ENCODE data around the gene HS3ST4. TPM values are rescaled to one million over a fixed set of nuclear protein-coding genes. Genes with fewer than 3 reads are reported as not detected.

The HS3ST4 gene
- total and polyA plus RNA-seq, 2 of the 4 experiments (the other 2 are of a cell fraction): not detected

DNA sequence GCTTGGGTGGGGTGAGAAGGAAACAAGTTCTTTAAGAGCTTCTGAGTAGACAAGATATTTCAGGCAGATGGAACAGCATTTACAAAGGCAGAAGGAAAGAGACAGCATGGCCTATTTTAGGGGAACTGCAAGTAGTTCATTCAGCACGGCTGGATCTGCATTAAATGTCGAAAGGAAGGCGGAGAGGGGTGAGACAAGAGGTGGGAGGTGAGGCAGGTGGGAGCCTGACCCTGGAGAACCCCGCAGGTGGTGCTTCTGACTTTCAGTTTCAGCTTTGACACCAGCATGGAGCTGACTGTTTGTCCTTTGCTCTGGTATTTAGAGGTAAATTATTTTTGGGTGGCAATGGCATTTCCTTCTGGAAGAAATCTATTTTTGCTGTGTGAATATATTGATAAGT lies 194.8 kb downstream of the HS3ST4 start:
- intact Hi-C loops (cut with micrococcal nuclease): no loop called here
- WGBS, 2 experiments (ENCODE audit: extremely low coverage in 2 of 2, insufficient read length in 1 of 2): 0% methylated on average over 1 of the region's 4 CpGs; no CpG with 5 or more reads in 1 of the 2 experiments
- no peak overlapping the region for H3K4me2 ChIP-seq (ENCODE audit: low read depth, low read length)

More for the DNA sequence above, 194.8 kb downstream of the HS3ST4 start:
- Histone ChIP-seq H2AFZ (replicated peaks; ENCODE audit: low read length, poor library complexity) (no peak overlapping the region), H3K9me3 (ENCODE audit: control insufficient read depth, insufficient read depth, low read length) (peaks cover 11% of the 10 kb centered on the region), H2AK9ac (replicated peaks; ENCODE audit: low read depth, low read length, poor library complexity) (no peak overlapping the region), H3K36me3 (ENCODE audit: control insufficient read depth, insufficient read depth, low read length) (no peaks in the 10 kb centered on the region), H3K79me1 (ENCODE audit: low read depth in 1 of 2, low read length in 2 of 2) (no peaks in the 10 kb centered on the region), H4K91ac (ENCODE audit: insufficient read depth, low read depth, low read length) (no peak overlapping the region), H2BK120ac (ENCODE audit: low read depth, low read length) (no peak overlapping the region), H3K27me3 (ENCODE audit: control insufficient read depth, insufficient read depth, low read length) (no peaks in the 10 kb centered on the region), H3K4me1 (ENCODE audit: control insufficient read depth, insufficient read depth, low read length) (no peaks in the 10 kb centered on the region), H4K8ac (ENCODE audit: low read depth in 2 of 2, low read length in 2 of 2) (no peak overlapping the region), H3K18ac (ENCODE audit: low read depth, low read length) (no peak overlapping the region), H3K14ac (replicated peaks; ENCODE audit: low read depth, low read length) (no peak overlapping the region), H3K9ac (ENCODE audit: low read depth, low read length) (no peak overlapping the region), H4K20me1 (ENCODE audit: insufficient read depth, low read length) (no peaks in the 10 kb centered on the region), H3K23ac (ENCODE audit: low read depth, low read length) (no peak overlapping the region), H2BK5ac (ENCODE audit: low read depth, low read length, poor library complexity, severe bottlenecking) (no peak overlapping the region), H2BK15ac (ENCODE audit: low read depth, low read length) (no peak overlapping the region), H3K27ac (ENCODE audit: insufficient read depth, low read length) (no peak overlapping the region), H2BK20ac (ENCODE audit: low read depth, low read length) (no peak overlapping the region), H3K9me1 (ENCODE audit: insufficient read depth, low read length) (no peaks in the 10 kb centered on the region), H3K4ac (ENCODE audit: low read depth, low read length) (no peak overlapping the region), H4K5ac (ENCODE audit: low read depth, low read length) (no peak overlapping the region), H3K56ac (ENCODE audit: extremely low read depth, insufficient read depth, low read length) (no peak overlapping the region), H2AK5ac (ENCODE audit: low read depth, low read length) (no peak overlapping the region), H3K4me3 (ENCODE audit: insufficient read depth, low read depth, low read length) (no peak overlapping the region)
- no TSS peak for BruUV-seq (replicated peaks)
- no peak for TF ChIP-seq RCOR1 (IDR thresholded peaks at IDR 0.05; ENCODE audit: insufficient replicate concordance, low read length)
- TF ChIP-seq NFE2L2 (IDR thresholded peaks at IDR 0.05; ENCODE audit: low read depth, low read length): no peak
- TF ChIP-seq MAZ (IDR thresholded peaks at IDR 0.05; ENCODE audit: borderline replicate concordance, low read depth, low read length): no peak
- TF ChIP-seq MXI1 (IDR thresholded peaks at IDR 0.05; ENCODE audit: borderline replicate concordance, low read depth, low read length): no peak
- no peak for TF ChIP-seq CHD1 (IDR thresholded peaks at IDR 0.05; ENCODE audit: low read depth, low read length)
- no peak for TF ChIP-seq BHLHE40 (IDR thresholded peaks at IDR 0.05; ENCODE audit: low read depth, low read length)
- TF ChIP-seq POLR2A (IDR thresholded peaks at IDR 0.05; ENCODE audit: low read depth, low read length): no peak
- no peak for TF ChIP-seq USF2 (IDR thresholded peaks at IDR 0.05; ENCODE audit: low read depth, low read length)
- TF ChIP-seq, protein P1, sequence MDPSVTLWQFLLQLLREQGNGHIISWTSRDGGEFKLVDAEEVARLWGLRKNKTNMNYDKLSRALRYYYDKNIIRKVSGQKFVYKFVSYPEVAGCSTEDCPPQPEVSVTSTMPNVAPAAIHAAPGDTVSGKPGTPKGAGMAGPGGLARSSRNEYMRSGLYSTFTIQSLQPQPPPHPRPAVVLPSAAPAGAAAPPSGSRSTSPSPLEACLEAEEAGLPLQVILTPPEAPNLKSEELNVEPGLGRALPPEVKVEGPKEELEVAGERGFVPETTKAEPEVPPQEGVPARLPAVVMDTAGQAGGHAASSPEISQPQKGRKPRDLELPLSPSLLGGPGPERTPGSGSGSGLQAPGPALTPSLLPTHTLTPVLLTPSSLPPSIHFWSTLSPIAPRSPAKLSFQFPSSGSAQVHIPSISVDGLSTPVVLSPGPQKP (IDR thresholded peaks at IDR 0.05; ENCODE audit: borderline replicate concordance, low read depth, low read length): no peak
- TF ChIP-seq FOS (IDR thresholded peaks at IDR 0.05; ENCODE audit: low read depth, low read length): no peak
- TF ChIP-seq RFX5 (IDR thresholded peaks at IDR 0.05; ENCODE audit: low read depth, low read length): no peak
- TF ChIP-seq MAFK (IDR thresholded peaks at IDR 0.05; ENCODE audit: low read depth, low read length): no peak
- no peak for TF ChIP-seq SMC3 (IDR thresholded peaks at IDR 0.05; ENCODE audit: low read depth, low read length)
- no peak for TF ChIP-seq RAD21 (IDR thresholded peaks at IDR 0.05; ENCODE audit: low read length)
- ChIA-PET CTCF (no interaction called here), POLR2A (ENCODE audit: unreplicated experiment) (no interaction called here)
- dilution Hi-C loops (cut with HindIII; ENCODE audit: low sequenced_read_pairs, unreplicated experiment): no loop called here
- ATAC-seq (ENCODE audit: low read depth): no peak
- DNase-seq: no peak
- in situ Hi-C loops (cut with MboI; ENCODE audit: low sequenced_read_pairs): no loop called here

All from IMR-90 (cell line).